GM19397 (cell line): ENCODE results near the gene TRMT13.
A peak's percentile ranks its signal among the peaks of the same experiment; 100 is the strongest.
"Not testable (repeated sequence)": the region's sequence is repeated elsewhere in the genome, so short reads cannot be mapped to it uniquely, and the experiment has no call there.

Experiments
- ATAC-seq: cut with Tn5 transposase; IDR thresholded peaks from one replicate; pipeline ENCODE4 v1.9.1; 2021; ENCODE audit warnings: mild to moderate bottlenecking, moderate library complexity; ENCODE audit not compliant: unreplicated experiment

TRMT13 gene

DNA sequence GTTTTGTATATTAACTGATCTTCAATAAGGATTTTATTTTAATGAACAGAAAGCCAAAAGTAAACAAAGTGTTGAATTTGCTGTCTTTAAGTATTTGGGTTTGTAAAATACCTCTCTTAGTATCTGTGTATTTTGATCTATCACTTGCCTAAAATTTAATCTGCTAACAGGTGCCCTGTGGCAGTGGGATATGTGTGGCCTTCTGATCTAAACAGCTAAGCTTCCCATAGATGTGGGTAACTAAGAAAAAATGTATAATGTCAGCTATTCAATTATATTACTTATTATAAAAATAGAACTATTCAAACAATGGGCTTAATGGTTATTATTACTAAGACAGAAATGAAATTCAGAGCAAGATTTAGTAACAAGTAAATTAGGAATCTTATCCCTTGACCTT is 29.9 kb downstream of the TRMT13 start:
- ATAC-seq: no peak

DNA sequence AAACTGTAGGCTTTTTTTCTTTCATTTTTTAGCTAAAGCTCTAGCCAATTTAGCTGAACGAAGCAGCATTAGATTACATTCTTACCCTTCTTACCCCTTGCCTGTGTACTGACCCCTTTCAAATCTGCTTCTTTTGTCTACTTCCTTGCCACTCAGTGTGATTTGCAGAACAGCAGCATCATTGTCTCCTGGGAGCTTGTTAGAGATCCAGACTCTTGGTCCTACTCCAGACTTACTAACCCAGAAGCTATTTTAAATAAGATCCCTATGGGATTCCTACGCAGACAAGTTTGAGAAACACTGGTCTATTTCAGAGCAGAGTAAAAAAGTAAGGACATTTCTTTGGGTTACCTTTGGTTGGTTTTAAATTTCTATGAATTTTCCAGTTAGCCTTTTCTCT is 31.3 kb downstream of the TRMT13 start:
- no peak for ATAC-seq

DNA sequence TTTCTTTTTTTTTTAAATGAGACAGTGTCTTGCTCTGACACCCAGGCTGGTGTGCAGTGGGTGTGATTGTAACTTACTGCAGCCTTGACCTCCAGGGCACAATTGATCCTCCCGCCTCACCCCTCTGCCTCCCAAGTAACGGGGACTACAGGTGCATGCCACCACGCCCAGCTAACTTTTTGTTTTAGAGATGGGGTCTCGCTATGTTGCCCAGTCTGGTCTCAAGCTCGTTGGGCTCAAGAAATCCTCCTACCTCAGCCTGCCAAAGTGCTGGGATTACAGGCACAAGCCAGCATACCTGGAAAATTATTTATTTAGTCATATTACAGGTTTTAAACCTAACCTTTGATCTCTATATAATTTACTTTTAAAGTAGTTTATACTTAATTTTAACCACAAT is 31.7 kb downstream of the TRMT13 start:
- ATAC-seq: no peak

DNA sequence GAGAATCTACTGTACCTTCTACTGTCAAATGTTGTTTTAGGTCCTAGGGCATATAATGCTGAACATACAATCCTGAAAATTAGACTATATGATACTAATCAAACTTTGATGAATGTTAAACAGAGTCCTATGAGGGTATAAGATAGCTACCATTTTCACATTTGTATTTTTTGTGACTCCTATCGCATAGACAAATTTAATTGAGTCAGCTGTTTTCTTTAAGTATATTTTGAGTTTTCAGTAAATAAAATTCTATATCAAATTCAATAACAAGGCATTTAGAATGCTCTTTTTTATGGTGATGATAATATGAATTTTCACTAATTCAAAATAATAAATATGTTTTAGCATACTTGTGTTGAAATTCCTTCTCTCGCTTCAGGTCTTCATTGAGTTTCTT is 35.1 kb downstream of the TRMT13 start:
- no peak for ATAC-seq

DNA sequence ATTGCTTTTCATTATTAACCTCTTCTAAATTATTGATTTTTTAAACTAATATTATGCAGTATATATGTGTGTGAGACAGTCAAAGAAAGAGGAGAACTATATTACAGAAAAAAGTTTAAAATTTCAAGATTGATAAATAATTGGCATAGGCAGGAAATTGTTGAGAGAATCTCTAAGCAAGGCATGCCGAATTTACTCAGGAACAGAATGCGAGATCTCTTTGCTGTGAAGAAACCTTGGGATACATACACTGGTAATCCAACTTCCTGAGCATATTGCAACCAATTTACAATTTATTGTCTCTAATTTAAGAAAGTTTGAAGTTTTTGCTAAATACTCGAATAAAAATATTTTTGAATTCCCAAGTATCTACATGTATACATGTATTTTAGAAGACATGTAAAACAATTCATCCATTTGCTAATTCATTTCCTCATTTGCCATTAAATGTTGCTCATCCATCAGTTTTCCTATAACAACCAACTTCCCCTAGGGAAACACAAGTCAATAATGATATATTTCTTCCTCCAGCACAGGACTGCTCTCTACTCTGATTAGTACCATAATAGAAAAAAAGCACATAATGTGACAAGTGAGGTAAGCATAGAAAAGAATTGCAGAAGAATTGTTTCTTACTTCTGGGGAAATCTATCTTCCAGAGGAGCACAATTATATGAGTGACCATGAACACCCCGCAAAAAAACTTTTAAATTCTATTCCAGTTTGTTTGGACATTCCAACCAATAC is 44.5 kb downstream of the TRMT13 start:
- no peak for ATAC-seq

DNA sequence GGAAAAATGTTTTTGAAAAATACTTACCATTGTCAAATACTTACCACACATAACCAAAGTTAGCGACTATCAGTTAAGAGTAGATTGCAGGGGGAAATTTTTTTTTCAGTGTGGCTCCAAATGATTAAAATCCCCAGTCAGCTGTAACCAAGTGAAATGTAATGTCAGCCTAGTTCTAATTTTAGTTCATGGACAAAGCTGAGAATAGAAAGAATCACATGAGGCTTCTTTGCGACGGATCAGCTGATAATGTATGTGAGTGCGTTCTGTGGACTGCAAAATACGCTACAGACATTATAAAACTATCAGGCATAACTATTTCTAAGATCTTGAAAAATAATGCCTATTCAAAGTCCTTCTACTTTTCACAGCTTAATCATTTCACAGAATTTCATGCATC is 45.1 kb downstream of the TRMT13 start, which contains the start of gene LRRC39:
TSS of gene LRRC39 (minus strand) at position 166 of the 400 bp plus-strand sequence. CDS start 9,740 bp downstream, outside the sequence.
- no peak for ATAC-seq

DNA sequence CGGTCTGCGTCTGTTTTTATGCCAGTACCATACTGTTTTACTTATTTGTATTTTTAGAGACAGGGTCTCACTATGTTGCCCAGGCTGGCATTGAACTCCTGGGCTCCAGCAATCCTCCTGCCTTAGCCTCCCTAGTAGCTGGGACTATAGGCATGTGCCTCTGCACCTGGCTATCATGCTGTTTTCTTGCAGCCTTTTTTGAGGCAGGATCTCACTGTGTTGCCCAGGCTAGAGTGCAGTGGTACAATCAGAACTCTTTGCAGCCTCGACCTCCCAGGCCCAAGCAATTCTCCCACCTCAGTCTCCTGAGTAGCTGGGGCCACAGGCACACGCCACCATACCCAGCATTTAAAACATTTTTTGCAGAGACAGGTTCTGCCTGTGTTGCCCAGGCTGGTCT is 50.4 kb downstream of the TRMT13 start:
- ATAC-seq: no peak

DNA sequence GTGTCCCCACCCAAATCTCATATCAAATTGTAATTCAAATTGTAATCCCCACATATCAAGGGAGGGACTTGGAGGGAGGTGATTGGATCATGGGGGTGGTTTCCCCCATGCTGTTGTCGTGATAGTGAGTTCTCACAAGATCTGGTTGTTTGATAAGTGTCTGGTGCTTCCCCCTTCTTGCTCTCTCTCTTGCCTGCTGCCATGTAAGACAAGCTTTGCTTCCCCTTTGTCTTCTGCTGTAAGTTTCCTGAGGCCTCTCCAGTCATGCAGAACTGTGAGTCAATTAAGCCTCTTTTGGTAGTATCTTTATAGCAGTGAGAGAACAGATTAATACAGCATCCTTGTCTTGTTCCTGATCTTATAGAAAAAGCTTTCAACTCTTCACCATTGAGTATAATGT is 51.6 kb downstream of the TRMT13 start:
- peak; percentile 72 for ATAC-seq

DNA sequence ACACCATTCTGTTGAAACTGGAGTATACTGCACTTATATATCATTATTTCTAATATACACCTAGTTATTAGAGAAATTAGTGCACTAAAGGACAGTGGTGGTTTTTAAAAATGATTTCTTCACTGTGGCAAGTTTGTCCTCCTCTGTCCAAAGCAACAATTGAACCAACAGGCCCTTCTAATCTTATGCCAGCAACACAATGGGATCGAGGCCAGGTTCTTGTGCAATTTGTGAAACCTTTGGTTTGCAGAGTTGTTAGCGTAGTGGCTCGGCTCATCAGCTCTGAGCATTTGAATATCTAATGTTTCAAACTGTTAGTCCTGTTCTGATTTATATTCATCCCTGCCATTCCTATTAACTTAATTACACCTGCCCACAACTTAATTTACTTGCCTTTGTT is 54.9 kb downstream of the TRMT13 start:
- no peak for ATAC-seq

DNA sequence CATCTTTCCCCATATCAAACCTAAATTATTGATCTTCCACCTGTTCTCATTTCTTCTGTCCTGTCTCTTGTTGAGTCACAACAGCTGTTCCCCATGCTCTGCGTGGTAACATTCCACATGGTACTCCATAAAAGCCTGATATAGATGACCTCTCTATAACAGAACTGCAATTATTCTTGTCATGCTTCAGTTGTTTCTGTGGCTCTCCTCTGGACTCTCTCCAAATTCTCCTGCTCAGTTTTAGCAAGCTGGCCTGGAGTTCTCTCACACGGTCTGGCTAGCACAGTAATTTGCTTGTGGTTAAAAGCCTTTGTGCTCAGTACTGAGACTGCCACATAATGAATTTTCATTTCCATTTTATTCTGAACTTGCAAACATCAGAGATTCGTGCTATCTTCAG is 55.7 kb downstream of the TRMT13 start:
- ATAC-seq: peak; percentile 52

DNA sequence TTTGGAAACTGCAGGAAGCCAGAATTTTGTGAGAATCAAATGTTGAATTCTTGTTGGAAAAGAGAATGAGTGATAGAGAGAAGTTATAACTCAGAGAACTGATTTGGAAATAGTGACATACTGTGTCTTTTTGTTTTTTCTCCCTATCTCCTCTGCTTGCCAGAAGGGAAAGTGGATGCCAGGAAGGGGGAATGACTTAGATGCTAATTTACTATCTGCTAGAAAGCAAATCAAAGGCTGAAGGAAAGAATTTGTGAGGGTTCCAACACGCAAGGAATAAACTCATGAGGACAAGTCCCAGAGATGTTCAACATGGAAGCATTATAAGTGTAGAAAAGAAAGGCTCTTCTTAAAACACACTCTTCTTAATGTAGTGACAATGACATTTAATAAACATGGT is 65.6 kb downstream of the TRMT13 start:
- no peak for ATAC-seq

DNA sequence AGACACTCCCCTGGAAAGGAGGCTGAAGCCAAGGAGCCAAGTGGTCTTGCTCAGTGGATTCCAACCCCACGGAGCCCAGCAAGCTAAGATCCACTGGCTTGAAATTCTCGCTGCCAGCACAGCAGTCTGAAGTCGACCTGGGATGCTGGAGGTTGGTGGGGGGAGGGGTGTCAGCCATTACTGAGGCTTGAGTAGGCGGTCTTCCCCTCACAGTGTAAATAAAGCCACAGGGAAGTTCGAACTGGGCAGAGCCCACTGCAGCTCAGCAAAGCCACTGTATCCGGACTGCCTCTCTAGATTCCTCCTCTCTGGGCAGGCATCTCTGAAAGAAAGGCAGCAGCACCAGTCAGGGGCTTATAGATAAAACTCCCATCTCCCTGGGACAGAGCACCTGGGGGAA is 67.1 kb downstream of the TRMT13 start:
- ATAC-seq: not testable (repeated sequence)
